Neuronal stem cell (in vitro differentiated cells): ENCODE results near the gene ASGR1.

ENCODE experiments used
- DNase-seq: peaks from one replicate; pipeline ENCODE4 v3.0.0-alpha.2; 2013; ENCODE audit warnings: low spot score
- H2AFZ ChIP-seq: one replicate; pipeline ENCODE4 v1.6.1; 2013; ENCODE audit warnings: mild to moderate bottlenecking, low read length, inconsistent platforms
- H2AK5ac ChIP-seq: 2 replicates; pipeline ENCODE4 v1.6.1; 2013; ENCODE audit warnings: low read depth, mild to moderate bottlenecking, inconsistent platforms, low read length, moderate library complexity, mixed read lengths
- H2BK120ac ChIP-seq: 2 replicates; pipeline ENCODE4 v1.6.1; 2013; ENCODE audit warnings: low read depth, mild to moderate bottlenecking, inconsistent platforms, low read length, moderate library complexity, mixed read lengths
- H2BK12ac ChIP-seq: one replicate; pipeline ENCODE4 v1.6.1; 2013; ENCODE audit warnings: low read length, inconsistent platforms
- H2BK15ac ChIP-seq: 2 replicates; pipeline ENCODE4 v1.6.1; 2013; ENCODE audit warnings: mild to moderate bottlenecking, low read length, inconsistent platforms, mixed read lengths
- H2BK5ac ChIP-seq: one replicate; pipeline ENCODE4 v1.6.1; 2013; ENCODE audit warnings: inconsistent platforms, mild to moderate bottlenecking, low read length, moderate library complexity
- H3K14ac ChIP-seq: one replicate; pipeline ENCODE4 v1.6.1; 2013; ENCODE audit warnings: low read length, inconsistent platforms
- H3K18ac ChIP-seq: 2 replicates; pipeline ENCODE4 v1.6.1; 2013; ENCODE audit warnings: low read length, inconsistent platforms
- H3K23ac ChIP-seq: 2 replicates; pipeline ENCODE4 v1.6.1; 2013; ENCODE audit warnings: low read depth, mild to moderate bottlenecking, mixed read lengths, low read length, inconsistent platforms; ENCODE audit not compliant: poor library complexity
- H3K27ac ChIP-seq: replicated peaks from 3 replicates; pipeline ENCODE4 v1.5.1; 2013; ENCODE audit warnings: low read length, inconsistent platforms
- H3K27me3 ChIP-seq, 3 experiments: 2 replicates each; pipeline ENCODE4 v1.6.1; 2013; ENCODE audit warnings: low read length in 3 of 3, mild to moderate bottlenecking in 2 of 3, inconsistent platforms in 1 of 3, low read depth in 1 of 3, mixed read lengths in 1 of 3, moderate library complexity in 1 of 3; ENCODE audit not compliant: control insufficient read depth in 3 of 3, insufficient read depth in 3 of 3
- H3K36me3 ChIP-seq, 2 donors: replicated peaks in 1 of 2; 2 replicates each; pipeline ENCODE4 v1.6.1; 2013; ENCODE audit warnings: low read length in 2 of 2; ENCODE audit not compliant: control insufficient read depth in 2 of 2, insufficient read depth in 2 of 2
- H3K4ac ChIP-seq: 2 replicates; pipeline ENCODE4 v1.6.1; 2013; ENCODE audit warnings: inconsistent platforms, mild to moderate bottlenecking, low read length, moderate library complexity
- H3K4me1 ChIP-seq, 2 donors: 1 replicate in 1 of 2; 2 replicates in 1 of 2; pipeline ENCODE4 v1.6.1; 2013; ENCODE audit warnings: low read length in 2 of 2, low read depth in 1 of 2; ENCODE audit not compliant: control insufficient read depth in 2 of 2, insufficient read depth in 1 of 2
- H3K4me2 ChIP-seq: one replicate; pipeline ENCODE4 v1.6.1; 2013; ENCODE audit warnings: mild to moderate bottlenecking, low read length, inconsistent platforms; ENCODE audit not compliant: insufficient read depth, poor library complexity, severe bottlenecking
- H3K4me3 ChIP-seq, 2 donors: 2 replicates each; pipeline ENCODE4 v1.5.1; 2013; ENCODE audit warnings: low read length in 2 of 2, mild to moderate bottlenecking in 2 of 2, inconsistent platforms in 1 of 2, moderate library complexity in 1 of 2
- H3K79me1 ChIP-seq: one replicate; pipeline ENCODE4 v1.6.1; 2013; ENCODE audit warnings: low read depth, mild to moderate bottlenecking, inconsistent platforms, low read length, moderate library complexity
- H3K9ac ChIP-seq: one replicate; pipeline ENCODE4 v1.6.1; 2013; ENCODE audit warnings: mild to moderate bottlenecking, low read depth, low read length, inconsistent platforms; ENCODE audit not compliant: poor library complexity
- H3K9me3 ChIP-seq, 2 donors: replicated peaks in 1 of 2; 2 replicates each; pipeline versions ENCODE3 to v1.6.1; 2013; ENCODE audit warnings: low read length in 2 of 2, mild to moderate bottlenecking in 2 of 2, inconsistent platforms in 1 of 2, low read depth in 1 of 2, mixed read lengths in 1 of 2, moderate library complexity in 1 of 2; ENCODE audit not compliant: control insufficient read depth in 2 of 2, insufficient read depth in 1 of 2
- H4K8ac ChIP-seq: one replicate; pipeline ENCODE4 v1.6.1; 2013; ENCODE audit warnings: low read depth, mild to moderate bottlenecking, inconsistent platforms, low read length, moderate library complexity
- H4K91ac ChIP-seq: one replicate; pipeline ENCODE4 v1.6.1; 2013; ENCODE audit warnings: low read length, low read depth, mild to moderate bottlenecking, inconsistent platforms; ENCODE audit not compliant: poor library complexity
- WGBS, 2 donors: extraction: QIAGEN DNeasy Blood & Tissue Kit; methylation state at CpG; one replicate each; pipeline ENCODE4 v1.1.7; 2013; ENCODE audit warnings: missing lambda C conversion rate in 2 of 2, mixed read lengths in 1 of 2; ENCODE audit not compliant: insufficient read length in 2 of 2, insufficient replicate concordance in 1 of 2; ENCODE audit errors: extremely low coverage in 2 of 2; 5-methylcytosine and 5-hydroxymethylcytosine counted together

The ASGR1 gene

GRCh38 chr17:7218758-7219157, 39.6 kb upstream of the ASGR1 start:
- H3K79me1 ChIP-seq = peaks cover 2% of the 10 kb centered on the region
- no peak overlapping the region for H3K27ac ChIP-seq
- peaks cover 29 to 35% of the 10 kb centered on the region in 2 donors for H3K4me1 ChIP-seq

GRCh38 chr17:7218166-7218565, 39.0 kb upstream of the ASGR1 start:
- no peak overlapping the region for H4K8ac ChIP-seq
- H3K9me3 ChIP-seq = no peaks in the 10 kb centered on the region
- H3K18ac ChIP-seq = peak overlapping the region; percentile 86
- H2BK5ac ChIP-seq = peak overlapping the region; percentile 76
- H3K14ac ChIP-seq = no peak overlapping the region
- peak overlapping the region; percentile 90 for H2BK15ac ChIP-seq
- H3K4me2 ChIP-seq = peak overlapping the region; percentile 54
- peaks cover 15 to 28% of the 10 kb centered on the region in 2 donors for H3K36me3 ChIP-seq
- no peaks in the 10 kb centered on the region for H3K27me3 ChIP-seq
- peak overlapping the region; percentile 22 for H2AK5ac ChIP-seq
- H3K4me3 ChIP-seq = peak overlapping the region in 1 of 2 donors; percentile 44
- peaks cover 33 to 40% of the 10 kb centered on the region in 2 donors for H3K4me1 ChIP-seq
- H2AFZ ChIP-seq = peak overlapping the region; percentile 77
- H3K79me1 ChIP-seq = peaks cover 2% of the 10 kb centered on the region
- peak overlapping the region; percentile 96 for H2BK12ac ChIP-seq
- peak overlapping the region; percentile 54 for H3K27ac ChIP-seq
- peak overlapping the region; percentile 25 for H4K91ac ChIP-seq
- peak overlapping the region; percentile 41 for H3K4ac ChIP-seq
- no peak overlapping the region for H3K9ac ChIP-seq
- no peak for DNase-seq
- peak overlapping the region; percentile 27 for H3K23ac ChIP-seq
- no CpG with 5 or more reads among the region's 6 CpGs for WGBS, 2 donors
- peak overlapping the region; percentile 10 for H2BK120ac ChIP-seq

More at GRCh38 chr17:7218758-7219157, 39.6 kb upstream of the ASGR1 start:
- peak overlapping the region; percentile 83 for H2AFZ ChIP-seq
- no CpG with 5 or more reads among the region's 6 CpGs for WGBS, 2 donors
- no peaks in the 10 kb centered on the region for H3K9me3 ChIP-seq
- H2BK12ac ChIP-seq = no peak overlapping the region
- H2AK5ac ChIP-seq = peak overlapping the region; percentile 22
- no peaks in the 10 kb centered on the region for H3K27me3 ChIP-seq
- H4K8ac ChIP-seq = no peak overlapping the region
- no peak overlapping the region for H2BK5ac ChIP-seq
- H3K4me3 ChIP-seq = no peak overlapping the region
- no peak overlapping the region for H3K14ac ChIP-seq
- H3K18ac ChIP-seq = no peak overlapping the region
- no peak overlapping the region for H3K23ac ChIP-seq
- H3K9ac ChIP-seq = no peak overlapping the region
- peaks cover 20 to 34% of the 10 kb centered on the region in 2 donors for H3K36me3 ChIP-seq
- DNase-seq = no peak
- peak overlapping the region; percentile 6 for H2BK15ac ChIP-seq
- H4K91ac ChIP-seq = no peak overlapping the region
- H2BK120ac ChIP-seq = no peak overlapping the region
- H3K4ac ChIP-seq = no peak overlapping the region
- H3K4me2 ChIP-seq = no peak overlapping the region

- Histone ChIP-seq H2AK5ac (peak overlapping the region; percentile 53), H4K91ac (no peak overlapping the region), H3K27ac (peak overlapping the region; percentile 80), H3K18ac (peak overlapping the region; percentile 86), H3K36me3 (peaks cover 7 to 19% of the 10 kb centered on the region in 2 donors), H2AFZ (peak overlapping the region; percentile 77), H2BK5ac (peak overlapping the region; percentile 76), H4K8ac (no peak overlapping the region), H3K14ac (no peak overlapping the region), H2BK15ac (peak overlapping the region; percentile 90), H3K4ac (no peak overlapping the region), H2BK12ac (no peak overlapping the region), H3K4me1 (peaks cover 33 to 40% of the 10 kb centered on the region in 2 donors), H3K9ac (peak overlapping the region; percentile 74), H3K4me3 (peak overlapping the region; percentile 44 to 76), H3K9me3 (no peaks in the 10 kb centered on the region), H3K23ac (no peak overlapping the region), H3K4me2 (peak overlapping the region; percentile 74), H2BK120ac (no peak overlapping the region), H3K27me3 (no peaks in the 10 kb centered on the region), H3K79me1 (peaks cover 2% of the 10 kb centered on the region)
- WGBS, 2 donors = no CpG with 5 or more reads among the region's 32 CpGs
- no peak for DNase-seq
These were observed 38.2 kb upstream of the ASGR1 start for GRCh38 chr17:7217113-7217987.
